EL (cell line): Measurements from ENCODE around the gene ZNF217.
"Not testable (repeated sequence)": the region's sequence is repeated elsewhere in the genome, so short reads cannot be mapped to it uniquely, and the experiment has no call there.

Source experiments
- DNase-seq: peaks from one replicate; pipeline ENCODE4 v3.0.0-alpha.2; 2016

ZNF217 gene

DNA sequence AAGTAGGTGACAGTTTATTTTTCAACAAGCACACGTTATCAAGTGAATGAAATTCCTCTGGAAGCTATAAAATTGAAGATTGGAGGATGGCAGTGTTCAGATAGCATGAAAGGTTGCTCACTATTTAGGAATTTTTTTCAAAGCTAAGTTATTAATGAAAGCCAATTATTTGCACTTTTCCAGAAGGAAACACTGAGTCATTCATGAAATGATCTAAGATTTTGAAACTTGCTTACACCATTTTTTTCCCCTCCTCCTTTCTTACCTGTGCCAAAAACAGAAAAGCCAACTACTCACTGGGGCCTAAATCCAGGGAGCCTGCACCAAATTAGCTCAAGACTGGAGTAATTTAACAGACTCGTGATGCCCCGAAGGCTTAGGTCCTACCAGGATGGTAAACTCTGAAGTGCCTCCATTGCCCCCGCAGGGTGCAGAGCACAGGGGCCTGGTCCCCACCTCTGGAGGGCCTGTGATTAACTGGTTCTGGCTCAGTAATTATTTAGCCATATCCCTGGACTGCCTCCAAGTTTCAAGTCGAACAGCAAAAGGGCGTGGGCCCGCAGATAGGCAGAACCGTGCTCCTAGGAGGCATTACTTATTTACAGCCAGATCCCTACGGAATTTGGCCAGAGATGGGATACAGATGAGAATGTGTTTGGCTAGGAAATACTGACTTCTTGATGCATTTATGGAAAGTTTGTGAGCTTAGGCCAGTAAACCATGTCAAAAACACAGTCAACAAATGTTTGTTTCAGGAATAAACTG lies 28.0 kb upstream of the ZNF217 start:
- peak; percentile 92 for DNase-seq

DNA sequence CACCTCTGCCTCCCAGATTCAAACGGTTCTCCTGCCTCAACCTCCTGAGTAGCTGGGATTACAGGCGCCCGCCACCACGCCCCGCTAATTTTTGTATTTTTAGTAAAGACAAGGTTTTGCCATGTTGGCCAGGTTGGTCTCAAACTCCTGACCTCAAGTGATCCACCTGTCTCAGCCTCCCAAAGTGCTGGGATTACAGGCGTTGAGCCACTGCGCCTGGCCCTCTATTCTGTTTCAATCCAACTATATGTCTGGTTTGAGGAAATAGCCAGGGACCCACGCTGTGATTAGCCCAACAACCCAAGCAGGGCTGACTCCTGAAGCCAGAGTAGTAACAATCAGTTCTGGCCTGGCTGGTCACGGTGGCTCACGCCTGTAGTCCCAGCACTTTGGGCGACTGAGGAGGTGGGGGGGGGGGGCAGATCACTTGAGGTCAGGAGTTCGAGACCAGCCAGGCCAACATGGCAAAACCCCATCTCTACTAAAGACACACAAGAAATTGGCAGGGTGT lies 24.9 kb upstream of the ZNF217 start:
- DNase-seq, result not testable (repeated sequence)

DNA sequence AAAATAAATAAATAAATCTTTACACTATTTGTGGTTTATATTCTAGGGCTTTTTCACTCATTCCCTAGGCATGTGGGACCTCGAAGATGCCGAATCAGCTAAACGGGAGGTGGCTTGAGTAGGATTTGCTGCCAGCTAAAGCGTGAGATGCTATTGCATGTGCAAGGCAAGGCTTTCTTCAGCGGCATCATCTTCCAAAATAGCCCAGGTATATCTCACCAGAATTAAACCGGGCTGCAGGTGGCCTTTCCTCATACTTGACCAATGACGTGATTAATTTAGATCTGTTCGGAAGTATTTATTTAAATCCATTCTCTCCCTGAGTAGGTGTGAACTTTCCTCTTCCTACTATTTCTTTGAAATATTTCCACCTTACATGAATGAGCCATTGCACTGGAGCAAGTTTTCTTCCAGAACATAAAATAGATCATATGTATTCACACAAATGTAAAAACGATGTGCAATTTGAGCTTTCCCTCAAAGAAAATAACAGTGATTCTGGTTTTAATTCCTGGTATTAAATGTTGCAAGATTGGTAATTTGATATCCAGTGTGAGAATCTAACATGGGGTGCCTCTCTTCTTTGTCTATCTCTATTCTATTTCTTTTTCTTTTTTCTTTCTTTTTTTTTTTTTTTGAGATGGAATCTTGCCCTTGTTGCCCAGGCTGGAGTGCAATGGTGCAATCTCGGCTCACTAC lies 24.3 kb upstream of the ZNF217 start:
- DNase-seq, result no peak

DNA sequence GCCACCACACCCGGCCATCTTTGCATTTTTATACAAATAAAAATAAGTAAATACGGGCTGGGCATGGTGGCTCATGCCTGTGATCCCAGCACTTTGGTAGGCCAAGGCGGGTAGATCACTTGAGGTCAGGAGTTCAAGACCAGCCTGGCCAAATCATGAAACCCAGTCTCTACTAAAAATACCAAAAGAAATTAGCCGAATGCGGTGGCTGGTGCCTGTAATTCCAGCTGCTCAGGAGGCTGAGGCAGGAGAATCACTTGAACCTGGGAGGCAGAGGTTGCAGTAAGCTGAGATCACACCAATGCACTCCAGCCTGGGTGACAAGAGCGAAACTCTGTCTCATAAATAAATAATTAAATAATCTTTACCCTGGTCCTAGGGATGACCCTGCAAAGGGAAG lies 22.9 kb upstream of the ZNF217 start:
- DNase-seq, result not testable (repeated sequence)

DNA sequence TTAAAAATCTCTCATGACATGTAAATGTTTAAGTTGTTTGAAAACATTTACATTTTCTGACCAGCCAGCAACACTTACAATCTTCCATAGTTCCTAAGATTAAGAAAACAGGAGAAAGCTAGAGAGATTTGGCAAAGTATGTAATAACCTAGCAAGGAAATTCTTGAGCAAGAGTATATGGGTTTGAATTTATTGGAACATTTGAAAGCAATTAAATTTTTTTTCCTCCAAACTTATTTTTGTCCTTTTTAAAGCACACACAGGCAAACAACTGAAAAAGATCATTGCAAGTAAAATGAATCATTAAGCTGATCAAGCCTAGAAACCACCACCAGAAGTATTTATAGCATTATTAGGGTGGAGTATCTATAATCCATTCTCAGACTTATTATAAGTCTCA lies 20.1 kb upstream of the ZNF217 start:
- no peak for DNase-seq

DNA sequence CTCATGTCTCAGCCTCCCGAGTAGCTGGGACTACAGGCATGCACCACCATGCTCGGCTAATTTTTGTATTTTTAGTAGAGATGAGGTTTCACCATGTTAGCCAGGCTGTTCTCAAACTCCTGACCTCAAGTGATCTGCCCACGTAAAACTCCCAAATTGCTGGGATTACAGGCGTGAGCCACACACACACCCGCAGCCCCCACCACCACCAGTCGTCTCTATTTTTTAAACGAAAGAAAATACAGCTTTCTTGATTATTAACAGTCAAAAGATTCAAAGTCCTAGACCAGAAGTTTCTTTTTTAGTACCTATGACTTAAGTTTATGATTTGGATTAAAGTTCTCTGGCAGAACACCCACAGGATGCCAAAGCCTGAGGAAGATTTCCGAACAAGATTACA lies 18.6 kb upstream of the ZNF217 start:
- DNase-seq, result not testable (repeated sequence)

DNA sequence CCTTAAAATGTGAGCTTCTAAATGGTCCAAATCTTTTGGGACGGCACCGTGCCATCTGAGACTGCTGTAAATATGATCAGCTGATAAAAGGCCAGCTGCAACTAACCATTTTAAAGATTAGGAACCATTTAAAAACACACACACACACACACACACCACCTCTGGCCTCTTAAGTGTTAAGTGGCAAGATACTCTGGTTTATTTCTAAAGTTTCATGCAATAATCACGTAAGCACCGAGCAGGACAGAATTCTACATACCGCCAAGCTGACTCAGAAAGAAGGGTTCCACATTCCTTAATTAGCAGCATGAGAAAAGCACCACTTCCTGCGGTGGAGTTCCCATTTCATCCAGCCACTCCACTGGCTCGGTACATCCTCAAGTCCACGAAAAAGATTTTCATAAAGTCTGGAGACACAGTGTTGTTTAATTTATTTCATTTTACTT lies 17.8 kb upstream of the ZNF217 start:
- DNase-seq, result peak; percentile 99

DNA sequence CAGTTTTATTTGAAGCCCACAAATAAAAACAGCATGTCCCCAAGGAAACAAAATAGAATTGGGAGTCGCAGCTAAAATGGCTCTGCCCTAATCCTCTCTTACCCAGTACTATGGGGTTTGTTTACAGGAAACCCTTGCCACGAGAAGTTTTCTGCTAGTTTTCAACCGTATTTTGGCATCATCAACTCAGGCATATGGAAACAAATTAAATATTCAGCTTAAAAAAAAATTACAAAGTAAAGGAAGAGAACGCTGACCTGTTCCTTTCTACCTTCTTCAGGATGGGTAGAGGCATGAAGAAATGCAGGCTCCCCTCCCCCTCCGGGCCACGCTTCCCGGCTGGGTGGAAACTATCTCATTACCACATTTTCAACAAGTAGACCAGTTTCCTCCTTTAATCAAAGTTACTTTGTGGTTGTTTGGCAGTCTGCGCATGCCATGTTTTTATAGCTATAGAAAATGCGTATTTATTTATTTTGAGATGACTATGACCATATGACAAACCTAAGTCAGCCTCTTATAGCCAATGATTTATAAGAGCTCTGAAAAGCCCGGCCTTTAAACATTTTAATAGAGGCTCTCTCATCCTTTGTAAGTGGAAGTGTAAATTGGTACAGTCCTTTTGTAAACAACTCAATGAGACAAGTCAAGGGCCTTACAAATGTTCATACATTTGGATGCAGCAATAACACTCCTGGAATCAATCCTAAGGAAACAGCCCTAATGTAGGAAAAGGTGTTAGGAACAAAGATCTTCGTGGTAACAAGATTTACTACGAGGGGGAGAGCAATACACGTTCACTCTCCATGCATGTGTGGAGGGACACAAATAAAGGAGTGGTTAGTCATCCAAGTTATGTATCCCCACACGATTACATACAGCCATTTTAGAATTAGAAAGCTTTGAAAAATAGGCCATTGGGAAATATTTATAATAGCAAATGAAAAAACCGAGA lies 16.1 kb upstream of the ZNF217 start:
- DNase-seq, result peak; percentile 71

DNA sequence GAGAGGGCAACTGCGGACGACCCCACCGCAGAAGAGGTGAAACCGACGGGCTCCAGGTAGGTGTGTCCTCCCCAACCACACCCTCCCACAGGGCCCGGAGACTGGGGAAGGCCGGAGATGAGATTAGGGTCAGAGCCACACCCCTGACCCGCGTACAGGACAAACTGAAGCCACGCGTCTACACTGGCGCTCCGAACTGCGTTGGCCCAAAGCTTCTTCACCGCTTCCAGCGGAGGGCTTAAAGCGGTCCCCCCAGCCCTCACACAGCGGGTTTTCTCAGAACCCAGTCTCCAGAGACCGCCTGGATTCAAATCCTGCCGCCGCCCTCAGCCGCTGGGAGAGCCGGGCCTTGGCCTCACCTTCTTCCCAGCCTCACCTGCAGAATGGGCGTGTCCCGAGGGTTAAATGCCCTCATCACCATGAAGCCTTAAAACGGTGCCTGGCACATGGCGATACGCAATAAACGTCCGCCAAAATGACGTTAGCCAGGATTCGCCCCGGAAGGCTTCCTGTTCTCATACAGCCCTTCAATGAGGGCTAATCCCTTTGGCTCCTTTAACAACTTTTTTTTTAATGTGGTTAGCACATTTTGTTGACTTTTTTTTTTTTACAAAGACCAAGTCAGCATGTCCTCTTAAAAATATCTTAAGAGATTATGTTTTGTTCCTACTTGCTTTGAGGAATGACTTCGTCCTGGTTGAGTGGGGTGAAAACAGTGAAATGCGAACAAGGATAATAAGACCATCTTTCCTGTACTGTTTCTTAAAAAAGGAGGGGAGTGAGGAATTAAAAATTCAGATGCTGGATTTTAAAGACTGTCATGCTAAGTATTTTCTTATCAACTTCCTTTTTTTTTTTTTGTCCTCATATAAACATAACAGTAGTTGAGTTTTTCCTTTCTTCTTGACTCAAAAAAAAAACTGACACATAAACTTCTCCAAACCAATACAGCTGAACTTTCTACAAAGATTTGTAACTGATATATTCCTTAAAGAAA lies 15.1 kb upstream of the ZNF217 start:
- no peak for DNase-seq

DNA sequence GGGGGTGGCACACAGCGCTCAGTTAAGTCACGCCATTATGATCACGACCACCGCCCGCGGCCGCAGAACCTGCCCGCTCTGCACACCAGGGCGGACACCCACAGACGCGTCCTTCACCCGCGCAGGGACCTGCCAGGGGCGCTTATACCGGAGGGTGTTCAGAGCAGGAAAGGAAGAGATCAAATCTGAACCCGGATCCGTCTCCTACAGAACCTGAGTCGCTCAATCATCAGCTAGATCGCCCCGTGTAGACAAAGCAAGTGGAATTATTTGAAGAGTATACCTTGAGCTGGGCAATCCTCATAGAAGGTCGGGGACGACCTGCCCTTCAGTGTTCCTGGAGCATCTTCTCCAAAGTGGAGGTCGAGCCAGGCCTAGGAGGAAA lies 14.4 kb upstream of the ZNF217 start:
- no peak for DNase-seq

DNA sequence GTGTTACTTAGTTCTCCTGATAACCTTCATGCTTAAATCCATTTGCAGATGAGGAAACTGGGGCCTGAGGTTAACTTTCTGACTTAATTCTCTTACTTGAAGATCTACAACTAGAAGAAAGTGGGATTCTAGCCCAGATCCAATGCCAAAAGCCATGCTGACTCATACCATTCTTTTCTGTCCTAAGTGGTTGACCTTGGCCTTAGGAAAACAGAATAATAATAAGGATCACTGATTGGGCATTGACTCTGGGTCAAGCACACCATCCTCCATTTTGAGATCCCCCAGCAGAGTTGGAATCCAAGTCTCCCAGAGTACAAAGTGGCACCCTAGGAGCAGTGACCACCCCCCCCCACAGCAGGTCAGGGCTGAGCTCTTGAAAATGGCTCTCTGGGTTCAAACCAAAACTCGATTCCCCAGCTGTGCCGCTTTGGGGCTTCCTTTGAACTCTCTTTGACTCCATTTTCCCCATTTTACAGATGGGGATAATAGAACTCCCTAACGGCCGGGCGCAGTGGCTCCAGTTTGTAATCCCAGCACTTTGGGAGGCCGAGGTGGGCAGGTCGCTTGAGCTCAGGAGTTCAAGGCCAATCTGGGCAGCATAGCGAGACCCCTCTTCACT lies 12.8 kb upstream of the ZNF217 start:
- peak; percentile 82 for DNase-seq

DNA sequence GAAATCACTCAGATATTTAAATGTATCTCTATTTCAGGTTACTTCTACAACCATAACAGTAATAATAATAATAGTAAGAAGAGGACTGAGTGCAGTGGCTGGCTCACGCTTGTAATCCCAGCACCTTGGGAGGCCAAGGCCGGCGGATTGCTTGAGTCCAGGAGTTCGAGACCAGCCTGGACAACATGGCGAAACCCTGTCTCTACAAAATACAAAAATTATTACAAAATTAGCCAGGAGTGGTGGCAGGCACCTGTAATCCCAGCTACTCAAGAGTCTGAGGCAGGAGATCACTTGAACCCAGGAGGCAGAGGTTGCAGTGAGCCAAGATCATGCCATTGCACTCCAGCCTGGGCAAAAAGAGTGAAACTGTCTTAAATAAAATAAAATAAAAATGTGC lies 11.8 kb upstream of the ZNF217 start:
- DNase-seq, result not testable (repeated sequence)

DNA sequence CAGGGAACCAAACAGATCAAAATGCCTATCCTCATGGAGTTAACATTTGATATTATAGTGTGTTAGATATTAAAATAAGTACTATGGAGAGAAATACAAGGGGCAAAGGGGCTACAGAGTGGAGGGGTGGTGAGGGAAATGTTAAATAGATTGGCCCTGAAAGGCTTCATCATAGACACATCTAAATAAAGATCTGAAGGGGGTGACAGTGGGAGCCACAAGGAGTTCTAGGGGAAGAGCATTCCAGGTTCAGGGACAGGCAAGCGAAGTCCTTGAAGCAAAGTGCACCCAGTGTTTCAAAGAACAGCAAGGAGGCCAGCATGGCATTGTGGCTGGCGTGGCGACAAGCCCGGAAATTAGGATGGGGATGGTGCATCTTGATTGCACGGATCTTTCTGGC lies 11.2 kb upstream of the ZNF217 start:
- DNase-seq, result not testable (repeated sequence)

DNA sequence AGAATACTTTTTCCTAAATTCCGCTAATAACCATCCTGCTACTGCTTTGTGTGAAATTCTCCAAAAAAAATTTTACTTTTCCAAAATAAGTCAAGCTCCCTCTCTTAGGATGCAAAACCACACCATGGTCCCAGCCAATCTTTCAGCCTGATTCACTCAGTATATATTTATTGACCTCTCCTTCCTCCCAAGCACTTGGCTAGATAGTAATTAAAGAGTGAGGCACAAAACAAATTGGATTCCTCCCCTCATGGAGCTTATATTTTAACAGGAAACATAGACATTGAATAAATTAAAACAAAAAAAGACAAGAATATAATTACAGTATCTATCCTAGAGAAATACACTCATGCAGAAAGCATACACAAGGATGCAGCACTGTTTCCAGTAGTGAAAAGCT lies 9.0 kb upstream of the ZNF217 start:
- DNase-seq, result no peak

DNA sequence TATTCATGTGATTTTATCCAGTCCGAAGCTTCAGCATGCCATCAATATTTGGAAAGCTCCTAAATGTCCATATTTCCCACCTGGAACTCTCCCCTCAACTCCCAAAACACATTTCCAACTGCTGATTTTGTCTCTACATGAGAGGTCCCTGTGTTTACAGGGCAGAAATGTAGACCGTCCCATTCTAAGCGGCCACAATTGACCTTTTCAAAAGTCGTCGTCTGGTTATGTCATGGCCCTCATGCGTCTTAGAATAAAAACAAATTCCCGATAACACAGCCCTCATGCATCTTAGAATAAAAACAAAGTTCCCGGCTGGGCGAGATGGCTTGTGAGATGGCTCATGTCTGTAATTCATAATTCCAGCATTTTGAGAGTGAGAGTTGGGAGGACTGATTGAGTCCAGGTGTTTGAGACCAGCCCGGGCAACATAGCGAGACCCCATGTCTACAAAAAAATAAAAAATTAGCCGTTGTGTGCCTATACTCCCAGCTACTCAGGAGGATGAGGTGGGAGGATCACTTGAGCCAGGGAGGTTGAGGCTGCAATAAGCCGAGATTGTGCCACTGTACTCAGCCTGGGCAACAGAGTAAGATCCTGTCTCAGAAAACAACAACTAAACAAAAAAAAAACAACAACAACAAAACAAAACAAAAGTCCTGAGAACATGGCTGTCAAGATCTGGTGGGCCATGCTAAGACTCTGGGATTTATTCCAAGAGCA lies 6.4 kb upstream of the ZNF217 start:
- no peak for DNase-seq

DNA sequence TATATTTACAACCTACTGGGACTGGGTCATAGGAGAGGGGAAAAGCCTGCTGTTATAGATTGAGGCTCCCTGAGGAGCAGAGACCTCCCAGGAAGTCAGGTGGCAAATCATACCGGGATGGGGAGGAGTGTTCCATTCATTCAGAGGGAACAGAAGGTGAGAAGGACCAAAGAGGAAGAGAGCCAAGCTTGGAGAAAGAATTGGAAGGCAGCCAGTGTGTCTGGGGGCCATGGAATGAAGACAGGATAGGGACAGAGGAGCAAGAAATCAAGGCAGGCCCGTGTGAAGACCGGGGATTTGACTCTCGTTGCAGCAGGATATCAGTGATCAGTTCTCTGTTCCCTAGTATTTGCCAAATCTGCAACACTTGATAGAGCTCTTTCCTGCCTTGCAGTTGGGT lies 5.7 kb upstream of the ZNF217 start:
- DNase-seq, result no peak

DNA sequence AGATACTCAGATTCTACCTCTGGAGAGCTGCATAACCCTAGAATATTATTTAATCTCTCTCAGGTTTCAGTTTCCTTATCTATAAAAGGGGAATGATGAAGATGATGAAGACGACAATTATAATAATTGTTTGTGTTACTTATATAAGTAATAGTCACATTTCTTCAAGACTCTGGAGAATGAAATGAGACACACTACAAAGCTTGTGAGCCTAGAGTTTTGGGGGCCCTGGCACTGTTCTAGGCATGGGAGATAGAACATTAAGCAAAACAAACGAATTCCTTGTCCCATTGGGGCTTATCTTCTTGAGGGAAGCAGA lies 5.4 kb upstream of the ZNF217 start:
- no peak for DNase-seq

DNA sequence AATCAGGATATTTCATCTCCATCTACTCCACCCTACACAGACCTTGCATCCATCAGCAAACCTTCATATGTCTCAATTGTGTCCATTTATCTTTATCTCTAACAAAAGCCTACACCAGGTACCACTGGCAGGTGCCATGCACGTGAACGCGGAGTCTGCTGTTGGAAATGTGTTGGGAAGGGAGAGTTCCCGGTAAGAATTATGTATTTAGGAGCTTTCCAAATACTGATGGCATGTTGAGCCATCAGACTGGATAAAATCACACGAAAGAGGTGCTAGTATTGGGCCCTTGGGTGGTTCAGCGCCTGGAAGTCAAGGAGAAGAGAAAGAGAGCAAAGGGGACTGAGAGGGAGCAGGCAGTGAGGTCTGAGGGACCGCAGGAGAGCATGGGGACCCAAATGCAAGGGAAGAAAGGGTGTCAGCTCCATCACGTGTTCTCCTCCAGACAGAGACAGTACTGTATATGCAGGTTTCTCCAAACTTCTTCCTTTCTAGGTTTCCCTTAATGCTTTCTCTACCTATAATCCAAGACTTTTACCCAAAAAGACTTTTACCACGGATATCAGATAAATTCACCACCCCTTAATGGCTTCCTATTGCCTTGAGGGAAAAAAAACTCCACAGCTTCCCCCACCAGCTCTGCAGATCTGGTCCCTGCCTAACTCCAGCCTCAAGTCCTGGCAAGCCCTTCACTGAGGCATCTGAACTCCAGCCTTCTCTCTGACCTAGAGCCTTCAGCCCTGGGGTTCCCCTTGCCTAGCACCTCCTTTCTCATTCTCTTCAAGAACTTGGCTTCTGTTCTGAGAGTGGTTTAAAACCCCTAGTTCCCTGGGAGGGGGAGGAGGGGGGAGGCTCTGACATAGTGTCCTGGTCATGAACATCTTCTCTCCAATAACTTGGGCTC lies 4.8 kb upstream of the ZNF217 start:
- no peak for DNase-seq

DNA sequence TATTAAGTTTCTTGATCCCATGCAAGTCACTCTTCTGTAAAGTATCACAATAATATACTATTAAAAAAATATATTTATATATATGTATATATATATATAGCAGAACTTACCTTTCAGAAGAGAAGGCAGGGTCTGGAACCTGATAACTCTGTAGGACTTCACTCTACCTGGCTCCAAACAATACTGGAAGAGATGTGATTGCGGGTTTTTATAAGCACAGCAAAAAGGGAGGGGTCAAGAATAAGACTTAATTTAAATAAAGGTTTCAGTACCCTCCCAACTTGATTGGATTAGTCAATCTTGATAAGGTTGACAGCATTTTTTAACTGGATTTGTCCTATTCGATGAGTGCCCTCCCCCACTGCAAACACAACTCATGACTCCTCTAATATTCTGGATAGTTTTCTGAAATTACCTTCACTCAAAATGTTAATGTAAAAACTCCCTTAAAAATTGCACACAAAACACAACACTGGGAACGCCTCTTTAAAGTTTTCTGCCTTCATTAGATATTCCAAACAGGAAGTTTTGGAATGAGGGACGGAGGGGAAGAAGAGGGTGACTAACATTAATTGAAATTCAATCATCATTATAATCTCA lies 4.0 kb upstream of the ZNF217 start:
- no peak for DNase-seq
